HG03139 (cell line): ENCODE data around the gene DARS2.
"Not testable (repeated sequence)": the region's sequence is repeated elsewhere in the genome, so short reads cannot be mapped to it uniquely, and the experiment has no call there.

Source experiments
- ATAC-seq: cut with Tn5 transposase; IDR thresholded peaks from one replicate; pipeline ENCODE4 v1.9.1; 2021; ENCODE audit not compliant: unreplicated experiment

DARS2 gene

DNA sequence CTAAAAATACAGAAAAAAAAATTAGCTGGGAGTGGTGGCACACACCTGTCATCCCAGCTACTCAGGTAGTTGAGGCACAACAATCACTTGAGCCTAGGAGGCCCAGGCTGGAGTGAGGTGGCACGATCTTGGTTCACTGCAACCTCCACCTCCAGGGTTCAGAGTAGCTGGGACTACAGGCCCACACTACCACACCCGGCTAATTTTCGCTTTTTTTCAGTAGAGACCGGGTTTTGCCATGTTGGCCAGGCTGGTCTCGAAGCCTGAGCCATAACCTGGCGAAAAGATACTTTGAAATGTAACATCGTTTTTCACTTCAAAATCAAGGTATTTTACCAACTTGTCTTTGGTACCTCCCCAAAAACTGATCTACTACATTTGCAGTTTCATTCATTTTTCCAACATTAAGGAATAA, 37.3 kb downstream of the DARS2 start:
- no peak for ATAC-seq

GRCh38 chr1:173862146-173862768, 37.8 kb downstream of the DARS2 start:
- not testable (repeated sequence) for ATAC-seq

GRCh38 chr1:173862769-173863223, 38.3 kb downstream of the DARS2 start:
- ATAC-seq, result no peak

GRCh38 chr1:173863224-173864161, 39.0 kb downstream of the DARS2 start:
- ATAC-seq, result no peak

- ATAC-seq, result no peak
Measured at GRCh38 chr1:173864179-173864867, 39.9 kb downstream of the DARS2 start.

DNA sequence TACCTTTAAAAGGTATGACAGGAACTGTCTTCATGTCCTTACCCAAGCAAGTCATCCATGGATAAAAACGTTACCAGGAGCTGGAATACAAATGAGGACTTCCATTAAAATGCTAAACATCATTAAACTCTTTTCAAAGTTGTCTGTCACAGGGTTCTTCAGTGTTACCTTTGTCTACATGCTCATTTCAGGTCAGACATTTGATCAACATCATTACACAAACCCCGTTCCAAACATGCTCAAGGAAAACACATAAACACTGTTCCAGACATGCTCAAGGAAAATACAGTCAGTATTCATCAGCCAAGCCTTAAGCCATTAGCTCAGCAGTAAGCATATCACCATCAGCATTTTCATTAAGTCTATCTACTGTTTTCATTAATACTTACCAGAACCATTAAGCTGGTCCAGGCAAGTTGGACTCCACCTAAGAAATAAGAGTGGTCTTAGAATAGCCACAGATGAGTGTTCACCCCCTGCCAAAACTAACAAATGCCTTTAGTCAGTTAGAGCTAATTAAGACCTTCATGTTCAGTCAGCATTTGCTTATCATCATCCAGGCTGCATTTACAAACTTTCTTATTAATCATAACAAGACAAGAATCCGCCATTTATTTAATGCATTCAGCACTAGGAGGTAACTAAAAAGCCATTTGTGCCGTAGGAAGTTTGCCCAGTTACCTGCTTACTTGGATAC, 41.1 kb downstream of the DARS2 start:
- no peak for ATAC-seq

DNA sequence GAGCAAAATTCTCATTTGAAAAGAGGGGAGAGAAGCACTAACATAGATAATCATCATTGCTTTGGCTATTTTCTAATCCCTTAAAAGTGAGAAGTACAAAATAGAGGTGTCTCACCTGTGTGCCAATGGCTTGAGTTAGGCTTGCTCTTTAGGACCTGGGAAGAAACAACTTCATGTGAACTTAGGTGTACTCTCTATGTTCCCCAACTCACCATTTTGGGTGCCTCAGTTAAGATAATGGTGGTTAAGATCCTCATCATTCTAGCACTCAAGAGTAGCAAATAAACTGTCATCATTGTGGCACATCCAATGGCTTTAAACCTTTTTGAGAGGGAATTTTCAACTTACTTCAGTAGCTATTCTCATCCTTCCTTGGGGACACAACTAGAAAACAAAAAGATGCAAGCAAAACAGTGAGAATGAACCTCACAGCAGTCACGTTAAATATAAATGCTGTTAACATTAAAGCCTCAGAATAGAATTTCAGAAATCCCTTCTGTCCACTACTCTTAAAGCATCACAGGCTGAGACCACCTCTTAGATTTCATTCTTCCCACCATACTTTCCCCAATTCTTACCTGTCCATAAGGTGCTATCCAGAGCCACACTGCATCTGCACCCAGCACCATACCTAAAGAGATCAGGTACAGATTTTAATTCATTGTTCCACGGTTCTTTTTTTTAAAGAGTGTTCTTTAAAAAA, 42.1 kb downstream of the DARS2 start:
- ATAC-seq, result no peak

DNA sequence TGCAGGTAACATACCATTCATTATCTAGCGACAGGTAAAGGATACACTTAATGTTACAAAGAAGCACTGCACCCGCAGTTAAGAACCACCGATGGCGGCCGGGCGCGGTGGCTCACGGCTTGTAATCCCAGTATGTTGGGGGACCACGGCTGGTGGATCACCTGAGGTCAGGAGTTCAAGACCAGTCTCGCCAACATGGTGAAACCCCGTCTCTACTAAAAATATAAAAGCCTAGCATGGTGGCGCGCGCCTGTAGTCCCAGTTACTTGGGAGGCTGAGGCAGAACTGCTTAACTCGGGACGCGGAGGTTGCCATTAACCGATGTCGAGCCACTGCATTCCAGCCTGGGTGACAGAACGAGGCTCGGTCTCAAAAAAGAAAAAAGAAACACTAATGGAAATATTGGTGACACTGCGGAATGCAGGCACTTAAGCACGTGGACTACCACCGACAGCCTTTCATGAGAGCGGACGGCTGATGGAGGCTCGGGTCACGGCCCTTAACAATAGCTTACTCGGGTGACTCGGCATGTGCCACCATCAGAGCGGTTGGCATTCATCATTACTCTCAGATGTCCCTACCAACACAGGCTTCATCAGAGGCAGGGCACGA, 42.8 kb downstream of the DARS2 start:
- no peak for ATAC-seq

DNA sequence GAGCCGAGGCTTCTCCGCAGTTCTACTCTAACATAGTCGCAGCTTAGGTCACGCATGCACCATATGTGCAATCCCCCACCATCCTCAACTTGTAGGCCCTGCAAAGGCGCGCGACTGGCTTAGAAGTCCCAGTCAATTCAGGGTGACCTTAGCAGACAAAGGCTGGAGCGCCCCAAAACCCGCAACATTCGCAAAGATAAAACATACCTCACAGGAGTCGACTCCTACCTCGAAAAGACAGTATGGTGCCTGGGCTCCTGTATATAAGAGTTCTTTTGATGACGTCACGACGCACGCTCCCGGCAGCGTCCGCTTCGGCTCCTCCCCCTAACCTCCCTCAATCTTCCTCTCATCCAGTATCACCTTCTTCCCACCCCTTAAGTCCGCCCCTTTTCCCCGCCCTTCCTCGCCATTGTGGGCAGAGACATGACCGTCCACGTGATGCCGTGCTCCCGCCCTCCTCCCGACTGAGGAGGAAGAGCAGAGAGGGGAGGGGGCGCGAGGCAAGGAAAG, 43.3 kb downstream of the DARS2 start, which contains the start of gene GAS5:
GAS5 (minus strand) TSS at position 237 of the 513 bp plus-strand sequence.
- ATAC-seq, result peak; percentile 60

GRCh38 chr1:173868266-173869020, 44.0 kb downstream of the DARS2 start, which contains the start of gene ZBTB37:
Gene ZBTB37 (plus strand): TSS chr1:173868380. CDS start chr1:173870226, 1,846 bp downstream.
- peak; percentile 53 for ATAC-seq

DNA sequence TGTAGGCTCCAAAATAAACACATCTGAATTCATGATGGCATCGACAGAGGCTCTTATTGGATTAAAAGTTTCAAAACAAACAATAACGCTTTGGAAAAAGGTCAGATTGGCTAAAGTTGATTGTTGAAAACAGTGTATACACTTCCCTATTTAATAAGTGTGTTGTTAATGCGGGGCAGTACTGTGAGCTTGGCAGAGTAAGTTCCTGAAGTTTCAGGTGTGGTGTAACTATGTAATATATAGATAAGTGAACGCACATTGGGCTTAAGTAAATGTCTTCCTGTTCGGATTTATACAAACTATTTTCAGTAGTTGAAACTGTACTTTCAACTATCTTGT, 44.5 kb downstream of the DARS2 start:
- ATAC-seq, result no peak

- ATAC-seq, result no peak
Measured at GRCh38 chr1:173870252-173871075, 46.0 kb downstream of the DARS2 start.

GRCh38 chr1:173871091-173871490, 46.6 kb downstream of the DARS2 start:
- ATAC-seq, result no peak

- no peak for ATAC-seq
Measured at GRCh38 chr1:173871500-173871899, 47.0 kb downstream of the DARS2 start.

DNA sequence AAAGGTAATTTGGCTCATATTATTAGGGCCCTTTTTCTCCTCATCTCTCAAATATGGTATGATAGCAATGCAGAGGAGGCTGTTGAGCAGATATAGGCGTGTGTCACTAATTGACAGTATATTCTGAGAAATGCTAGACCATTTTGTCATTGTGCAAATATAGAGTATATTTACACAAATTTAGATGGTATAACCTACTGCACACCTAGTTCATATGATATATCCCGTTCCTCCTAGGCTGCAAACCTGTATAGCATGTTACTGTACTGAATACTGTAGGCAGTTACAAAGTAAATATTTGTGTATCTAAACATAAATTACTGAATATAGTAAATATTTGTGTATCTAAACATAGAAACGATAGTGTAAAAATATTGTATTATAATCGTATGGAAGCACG, 52.3 kb downstream of the DARS2 start:
- no peak for ATAC-seq

- no peak for ATAC-seq
Measured at GRCh38 chr1:173878251-173878650, 53.8 kb downstream of the DARS2 start.

GRCh38 chr1:173881117-173881516, 56.6 kb downstream of the DARS2 start:
- ATAC-seq, result not testable (repeated sequence)

DNA sequence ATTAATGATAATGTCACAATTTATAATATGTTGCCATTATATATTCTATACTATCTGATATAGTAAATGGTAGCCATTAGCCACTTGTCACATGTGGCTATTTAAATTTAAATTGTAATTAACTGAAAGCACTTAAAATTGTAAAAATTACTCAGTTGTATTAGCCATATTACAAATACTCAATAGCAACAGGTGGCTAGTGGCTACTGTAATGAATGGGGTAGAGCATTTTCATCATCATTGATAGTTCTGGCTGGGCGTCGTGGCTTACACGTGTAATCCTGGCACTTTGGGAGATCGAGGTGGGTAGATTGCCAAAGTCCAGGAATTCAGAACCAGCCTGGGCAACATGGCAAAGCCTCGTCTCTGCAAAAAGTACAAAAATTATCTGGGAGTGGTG, 60.2 kb downstream of the DARS2 start:
- ATAC-seq, result no peak
